Measurements from ENCODE around the gene SLC51A. TPM values are rescaled to one million over a fixed set of nuclear protein-coding genes. Genes with fewer than 3 reads are reported as not detected.

SLC51A gene
- total RNA-seq, 4 donors from 2014 or later, result not detected

GRCh38 chr3:196232882-196233251 lies 16.5 kb downstream of the SLC51A start:
- TF ChIP-seq CTCF (IDR thresholded peaks at IDR 0.05; ENCODE audit: low read depth), result no peak

- no peak for TF ChIP-seq CTCF (IDR thresholded peaks at IDR 0.05; ENCODE audit: low read depth)
Measured at GRCh38 chr3:196235452-196236122, 19.3 kb downstream of the SLC51A start.

GRCh38 chr3:196236223-196236622 lies 19.9 kb downstream of the SLC51A start:
- TF ChIP-seq CTCF (IDR thresholded peaks at IDR 0.05; ENCODE audit: low read depth), result no peak

- TF ChIP-seq CTCF (IDR thresholded peaks at IDR 0.05; ENCODE audit: low read depth), result no peak
Measured at GRCh38 chr3:196237203-196237602, 20.9 kb downstream of the SLC51A start.

- no peak for TF ChIP-seq CTCF (IDR thresholded peaks at IDR 0.05; ENCODE audit: low read depth)
Measured at GRCh38 chr3:196238612-196239560, 22.6 kb downstream of the SLC51A start.

GRCh38 chr3:196240424-196240823 lies 24.1 kb downstream of the SLC51A start:
- no peak for TF ChIP-seq CTCF (IDR thresholded peaks at IDR 0.05; ENCODE audit: low read depth)

- no peak for TF ChIP-seq CTCF (IDR thresholded peaks at IDR 0.05; ENCODE audit: low read depth)
Measured at GRCh38 chr3:196241704-196242103, 25.4 kb downstream of the SLC51A start.
